ENCODE data around the gene ATP5F1D.

Gene ATP5F1D

DNA sequence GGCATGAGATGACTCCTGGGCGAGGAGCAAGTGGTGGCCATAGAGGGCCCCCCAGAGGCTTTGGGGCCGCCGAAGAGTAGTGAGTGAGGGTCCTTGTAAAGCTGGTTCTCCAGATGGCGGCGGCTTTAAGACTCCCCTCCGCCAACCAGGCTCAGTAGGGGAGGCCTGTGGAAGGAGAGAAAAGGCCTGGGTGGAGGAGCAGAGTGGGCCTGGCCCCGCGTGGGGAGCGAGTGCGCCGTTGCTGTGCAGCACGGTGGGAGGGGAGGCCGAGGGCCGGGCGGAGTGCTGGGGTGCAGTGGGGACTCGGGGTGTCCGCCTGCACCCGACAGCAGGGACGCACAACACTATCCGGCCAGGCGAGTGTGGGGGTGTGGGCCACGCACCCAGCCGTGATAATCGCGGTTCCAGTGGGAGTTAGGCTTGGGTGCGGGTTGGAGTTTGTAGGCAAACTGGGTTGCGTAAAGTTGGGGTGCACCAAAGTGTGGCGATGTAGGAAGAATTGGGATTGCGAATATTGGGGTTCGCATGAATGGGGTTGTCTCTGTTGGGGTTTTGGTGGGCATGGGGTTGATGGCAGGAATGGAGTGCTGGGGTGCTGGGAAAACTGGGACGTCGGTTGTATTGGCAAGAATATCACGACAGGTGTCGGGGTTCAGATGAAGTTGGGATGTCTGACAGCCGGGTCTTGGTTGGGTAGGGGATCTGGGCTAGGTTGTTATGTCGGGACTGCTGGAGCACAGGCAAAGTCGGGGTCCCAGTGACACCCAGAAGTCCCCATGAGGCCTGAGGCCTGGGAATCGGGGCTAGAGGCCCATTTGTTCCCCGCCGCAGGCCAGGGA, 26.9 kb downstream of the ATP5F1D start:
- TF ChIP-seq, protein P1, sequence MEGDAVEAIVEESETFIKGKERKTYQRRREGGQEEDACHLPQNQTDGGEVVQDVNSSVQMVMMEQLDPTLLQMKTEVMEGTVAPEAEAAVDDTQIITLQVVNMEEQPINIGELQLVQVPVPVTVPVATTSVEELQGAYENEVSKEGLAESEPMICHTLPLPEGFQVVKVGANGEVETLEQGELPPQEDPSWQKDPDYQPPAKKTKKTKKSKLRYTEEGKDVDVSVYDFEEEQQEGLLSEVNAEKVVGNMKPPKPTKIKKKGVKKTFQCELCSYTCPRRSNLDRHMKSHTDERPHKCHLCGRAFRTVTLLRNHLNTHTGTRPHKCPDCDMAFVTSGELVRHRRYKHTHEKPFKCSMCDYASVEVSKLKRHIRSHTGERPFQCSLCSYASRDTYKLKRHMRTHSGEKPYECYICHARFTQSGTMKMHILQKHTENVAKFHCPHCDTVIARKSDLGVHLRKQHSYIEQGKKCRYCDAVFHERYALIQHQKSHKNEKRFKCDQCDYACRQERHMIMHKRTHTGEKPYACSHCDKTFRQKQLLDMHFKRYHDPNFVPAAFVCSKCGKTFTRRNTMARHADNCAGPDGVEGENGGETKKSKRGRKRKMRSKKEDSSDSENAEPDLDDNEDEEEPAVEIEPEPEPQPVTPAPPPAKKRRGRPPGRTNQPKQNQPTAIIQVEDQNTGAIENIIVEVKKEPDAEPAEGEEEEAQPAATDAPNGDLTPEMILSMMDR (conservative IDR thresholded peaks at IDR 0.05; ENCODE audit: low read depth, low read length) = no peak
- H3K4me3 ChIP-seq (ENCODE audit: low read depth, low read length) = no peak overlapping the region
- DNase-seq (ENCODE audit: low read depth) = no peak

DNA sequence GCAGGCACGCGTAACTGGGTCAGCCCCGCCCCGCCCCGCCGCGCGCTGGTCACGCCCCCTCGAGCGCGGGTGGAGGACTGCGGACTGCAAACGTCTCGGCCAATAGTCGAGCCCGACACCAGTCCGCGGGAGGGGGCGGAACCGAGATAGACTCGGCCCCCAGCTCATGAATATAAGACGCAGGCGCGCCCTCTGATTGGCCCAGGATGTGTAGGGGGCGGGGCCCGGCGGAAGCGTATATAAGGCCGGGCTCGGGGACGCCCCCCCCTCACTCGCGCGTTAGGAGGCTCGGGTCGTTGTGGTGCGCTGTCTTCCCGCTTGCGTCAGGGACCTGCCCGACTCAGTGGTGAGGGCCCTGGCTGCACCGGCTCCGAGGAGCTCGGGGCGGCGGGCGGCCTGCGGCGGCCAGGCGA, 27.5 kb downstream of the ATP5F1D start, which contains the start of gene CIRBP:
Gene CIRBP (plus strand): TSS at position 268 of the 413 bp plus-strand sequence. CDS start 1,602 bp downstream, outside the sequence.
- TF ChIP-seq, protein P1 (conservative IDR thresholded peaks at IDR 0.05; ENCODE audit: low read depth, low read length) = no peak
- H3K4me3 ChIP-seq (ENCODE audit: low read depth, low read length) = peak within 1 kb of the TSS; percentile 84
- DNase-seq (ENCODE audit: low read depth) = peak; percentile 100

DNA sequence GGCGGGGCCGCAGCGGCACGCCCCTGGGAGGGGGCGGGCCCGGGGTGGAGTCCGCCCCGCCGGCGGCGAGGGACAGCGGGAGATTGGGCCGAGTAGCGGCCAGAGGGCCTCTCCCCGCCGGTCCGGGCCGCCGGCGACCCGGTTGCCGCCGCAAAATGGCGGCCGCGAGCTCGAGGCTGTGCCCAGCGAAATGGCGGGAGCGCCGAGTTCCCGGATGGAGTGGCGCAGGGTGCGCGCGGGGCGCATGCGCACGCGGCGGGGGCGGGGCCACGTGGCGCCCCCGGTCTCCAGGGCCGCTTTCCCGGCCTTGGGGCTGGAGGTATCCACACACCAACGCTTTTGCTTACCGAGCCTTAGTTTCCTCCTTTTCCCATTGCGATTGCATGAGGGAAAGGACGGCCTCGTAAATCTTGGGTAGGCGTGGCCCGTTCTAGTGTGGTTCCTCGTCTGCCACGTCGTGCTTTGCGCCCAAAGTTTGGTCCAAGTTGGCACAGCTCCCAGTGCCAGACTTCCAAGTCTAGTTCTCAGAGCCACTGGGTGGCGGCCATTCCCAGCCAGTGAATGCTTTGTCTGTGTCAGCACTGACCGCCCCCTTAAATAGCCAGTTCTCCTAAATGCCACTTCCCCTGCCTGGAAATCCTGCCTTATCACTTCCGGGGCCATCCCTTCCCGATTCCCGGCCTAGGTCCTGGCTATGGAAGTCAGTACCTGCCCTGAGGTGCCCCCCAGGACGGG, 28.1 kb downstream of the ATP5F1D start:
- TF ChIP-seq, protein P1 (conservative IDR thresholded peaks at IDR 0.05; ENCODE audit: low read depth, low read length) = peak; percentile 15
- peak; percentile 82 for DNase-seq (ENCODE audit: low read depth)
- H3K4me3 ChIP-seq (ENCODE audit: low read depth, low read length) = peak overlapping the region; percentile 84

DNA sequence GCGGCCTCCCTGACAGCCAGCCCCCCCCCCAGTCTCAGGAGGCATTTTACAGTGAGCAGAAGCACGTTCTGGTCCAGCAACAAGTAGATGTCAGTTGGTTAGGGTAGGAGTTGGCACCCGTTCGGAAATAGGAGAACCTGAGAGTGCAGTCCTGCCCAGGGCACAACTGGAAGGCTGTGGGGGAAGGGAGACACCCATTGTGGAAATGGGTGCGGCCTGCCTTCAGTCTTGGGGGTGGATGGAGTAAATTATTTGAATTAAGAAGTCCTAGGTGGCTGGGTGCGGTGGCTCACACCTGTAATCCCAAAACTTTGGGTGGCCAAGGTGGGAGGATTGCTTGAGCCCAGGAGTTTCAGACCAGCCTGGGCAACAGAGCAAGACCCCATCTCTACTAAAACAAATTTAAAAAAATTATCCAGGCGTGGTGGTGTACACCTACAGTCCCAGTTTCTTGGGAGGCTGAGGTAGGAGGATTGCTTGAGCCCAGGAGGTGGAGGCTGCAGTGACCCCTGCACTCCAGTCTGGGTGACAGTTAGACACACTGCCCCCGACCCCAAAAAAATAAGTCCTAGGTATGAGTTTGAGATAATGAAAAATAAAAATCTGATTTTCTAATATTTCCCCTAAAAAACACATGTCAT, 28.8 kb downstream of the ATP5F1D start:
- DNase-seq (ENCODE audit: low read depth) = no peak

DNA sequence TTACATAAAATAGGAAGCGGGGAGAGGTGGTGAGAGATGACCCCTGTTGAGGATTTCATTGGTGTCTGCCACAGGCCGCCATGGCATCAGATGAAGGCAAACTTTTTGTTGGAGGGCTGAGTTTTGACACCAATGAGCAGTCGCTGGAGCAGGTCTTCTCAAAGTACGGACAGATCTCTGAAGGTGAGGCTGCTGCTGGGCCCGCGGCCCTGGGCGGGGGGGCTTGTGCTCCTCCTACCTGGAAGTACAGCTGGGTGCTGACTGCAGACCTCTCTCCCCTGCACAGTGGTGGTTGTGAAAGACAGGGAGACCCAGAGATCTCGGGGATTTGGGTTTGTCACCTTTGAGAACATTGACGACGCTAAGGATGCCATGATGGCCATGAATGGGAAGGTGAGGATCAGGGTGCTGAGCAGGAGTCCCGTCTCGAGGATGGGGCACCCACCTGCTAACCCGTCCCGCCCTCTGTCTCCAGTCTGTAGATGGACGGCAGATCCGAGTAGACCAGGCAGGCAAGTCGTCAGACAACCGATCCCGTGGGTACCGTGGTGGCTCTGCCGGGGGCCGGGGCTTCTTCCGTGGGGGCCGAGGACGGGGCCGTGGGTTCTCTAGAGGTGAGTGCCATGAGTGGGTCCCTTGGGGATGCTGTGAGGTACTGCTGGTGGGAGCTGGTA, 29.4 kb downstream of the ATP5F1D start:
- TF ChIP-seq, protein P1 (conservative IDR thresholded peaks at IDR 0.05; ENCODE audit: low read depth, low read length) = no peak
- H3K4me3 ChIP-seq (ENCODE audit: low read depth, low read length) = peak overlapping the region; percentile 84
- DNase-seq (ENCODE audit: low read depth) = no peak

More for the DNA sequence above, 28.8 kb downstream of the ATP5F1D start:
- peak overlapping the region; percentile 84 for H3K4me3 ChIP-seq (ENCODE audit: low read depth, low read length)
- TF ChIP-seq, protein P1 (conservative IDR thresholded peaks at IDR 0.05; ENCODE audit: low read depth, low read length) = no peak
